NB4 (cell line): Measurements from ENCODE around the gene RAMP2.

Experiments
- CTCF ChIP-seq: IDR thresholded peaks from one replicate; pipeline ENCODE4 v1.5.1; 2012; ENCODE audit warnings: low read depth, low read length
- MAX ChIP-seq: IDR thresholded peaks from 2 replicates; pipeline ENCODE4 v1.6.1; 2011; ENCODE audit warnings: low read depth, low read length
- MYC ChIP-seq: IDR thresholded peaks from 2 replicates; pipeline ENCODE4 v1.6.1; 2011; ENCODE audit warnings: low read depth, low read length
- POLR2A ChIP-seq: IDR thresholded peaks from 2 replicates; pipeline ENCODE4 v1.6.1; 2011; ENCODE audit warnings: mild to moderate bottlenecking; ENCODE audit not compliant: insufficient read length; ENCODE audit errors: extremely low read depth

GRCh38 chr17:42750739-42751344, 10.2 kb upstream of the RAMP2 start:
- TF ChIP-seq CTCF (no peak), MAX (no peak), POLR2A (no peak), MYC (no peak)
